Lower leg skin (tissue), 3 donors: Measurements from ENCODE around the gene NDUFS4.

Experiments
- CTCF ChIP-seq, 3 donors: fragments of 450-650 bp; IDR thresholded peaks; one replicate each; pipeline ENCODE4 v1.5.1; 2016; ENCODE audit warnings: antibody characterized with exemption in 3 of 3, mild to moderate bottlenecking in 3 of 3, moderate library complexity in 2 of 3
- POLR2A ChIP-seq, 2 donors: fragments of 450-650 bp; IDR thresholded peaks; one replicate each; pipeline ENCODE4 v1.6.1; 2016 to 2017; ENCODE audit warnings: antibody characterized with exemption in 2 of 2, mild to moderate bottlenecking in 1 of 2, moderate library complexity in 1 of 2

GRCh38 chr5:53543401-53543800 lies 17.0 kb upstream of the NDUFS4 start:
- TF ChIP-seq POLR2A (IDR thresholded peaks at IDR 0.05), result no peak
- no peak for TF ChIP-seq CTCF (IDR thresholded peaks at IDR 0.05)
